ENCODE results near the gene AJM1.

Gene AJM1

DNA sequence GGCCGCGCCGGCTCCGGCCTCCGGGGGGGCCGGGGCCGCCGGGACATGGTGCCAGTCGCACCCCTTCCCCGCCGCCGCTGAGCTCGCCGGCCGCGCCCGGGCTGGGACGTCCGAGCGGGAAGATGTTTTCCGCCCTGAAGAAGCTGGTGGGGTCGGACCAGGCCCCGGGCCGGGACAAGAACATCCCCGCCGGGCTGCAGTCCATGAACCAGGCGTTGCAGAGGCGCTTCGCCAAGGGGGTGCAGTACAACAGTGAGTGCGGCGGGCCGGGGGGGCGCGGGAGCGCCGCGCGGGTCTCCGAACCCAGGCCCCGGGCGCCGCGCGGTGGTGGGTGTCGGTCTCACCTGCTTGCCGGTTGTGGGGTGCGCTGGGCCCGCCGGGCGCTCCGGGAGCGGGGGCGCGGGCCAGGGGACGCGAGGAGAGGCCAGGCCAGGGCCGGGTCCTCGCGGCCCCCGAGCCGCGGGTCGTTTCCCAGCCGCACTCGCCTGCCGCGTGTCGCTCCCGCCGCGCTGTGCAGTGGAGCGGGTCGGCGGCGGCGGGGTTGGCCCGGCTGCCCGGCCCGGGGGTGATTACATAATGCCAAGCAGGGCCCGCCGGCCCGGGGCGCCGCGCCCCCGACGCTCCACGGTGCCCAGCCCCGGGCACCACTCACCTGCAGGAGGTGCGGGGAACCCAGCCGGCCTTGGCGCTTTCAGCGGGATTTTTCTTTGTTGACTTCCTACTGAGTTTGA is 34.0 kb upstream of the AJM1 start:
- peak; percentile 58 to 64 for DNase-seq

DNA sequence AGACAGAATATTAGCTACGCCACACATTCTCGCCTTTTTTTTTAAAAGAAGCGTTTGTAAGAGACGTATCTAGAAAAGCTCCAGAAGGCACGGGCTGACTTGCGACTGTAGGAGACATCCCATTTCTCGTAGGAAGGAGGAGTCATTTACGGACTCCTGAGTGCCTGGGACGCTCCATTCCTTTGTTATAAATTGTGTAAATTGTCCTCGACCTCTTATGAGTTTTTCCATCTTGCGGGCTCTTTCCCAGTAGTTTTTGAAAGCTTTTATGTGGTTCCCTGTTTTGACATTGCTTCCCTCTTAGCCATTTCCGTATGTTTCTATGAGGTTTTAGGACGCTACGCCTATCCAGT is 33.5 kb upstream of the AJM1 start:
- DNase-seq: no peak

DNA sequence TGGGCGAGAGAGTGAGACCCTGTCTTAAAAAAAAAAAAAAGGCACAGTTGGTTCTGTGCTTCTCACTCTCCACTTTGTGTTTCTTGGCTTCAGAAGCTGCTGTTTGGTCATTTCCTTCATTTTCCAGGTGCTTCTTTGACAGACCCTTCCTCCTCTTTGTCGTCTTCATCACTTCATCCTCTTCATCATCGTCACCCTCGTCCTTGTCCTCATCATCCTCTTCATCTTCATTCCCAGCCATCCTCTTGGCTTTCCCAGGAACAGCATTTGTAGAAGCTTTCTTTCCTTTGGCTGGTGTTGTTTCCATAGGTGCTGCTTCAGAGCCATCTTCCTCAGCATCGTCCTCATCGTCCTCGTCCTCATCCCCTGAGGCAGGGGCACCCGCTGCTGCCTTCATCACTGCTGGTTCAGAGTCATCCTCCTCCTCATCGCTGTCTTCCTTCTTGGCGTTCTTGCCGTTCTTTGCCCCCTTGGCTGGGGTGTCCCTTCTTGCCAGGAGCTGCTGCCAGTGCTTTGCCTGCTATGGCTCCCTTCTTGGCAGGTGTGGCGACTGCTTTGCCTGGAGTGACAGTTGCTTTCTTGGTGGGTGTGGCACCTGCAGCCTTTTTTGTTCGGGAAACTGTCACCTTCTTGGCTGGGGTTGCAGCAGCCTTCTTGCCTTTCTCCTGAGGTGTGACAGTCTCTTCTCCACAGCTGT is 27.4 kb upstream of the AJM1 start:
- DNase-seq: no peak

DNA sequence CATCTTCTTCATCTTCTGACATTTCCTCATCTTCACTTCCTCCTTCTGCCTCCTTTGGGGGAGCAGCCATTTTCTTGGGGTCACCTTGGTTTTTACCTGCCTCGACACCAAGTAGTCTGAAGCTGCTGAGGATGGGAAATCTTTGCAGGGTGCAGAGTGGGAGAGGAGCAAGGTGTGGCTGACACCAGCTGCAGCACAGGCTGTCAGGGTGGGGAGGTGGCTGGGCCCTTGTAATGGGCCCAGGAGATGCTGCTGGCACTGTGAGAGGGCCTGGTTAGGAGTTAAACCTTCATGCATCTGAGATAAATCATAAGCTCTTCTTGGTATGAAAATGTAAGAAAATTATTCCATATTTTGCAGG is 26.9 kb upstream of the AJM1 start:
- no peak for DNase-seq

DNA sequence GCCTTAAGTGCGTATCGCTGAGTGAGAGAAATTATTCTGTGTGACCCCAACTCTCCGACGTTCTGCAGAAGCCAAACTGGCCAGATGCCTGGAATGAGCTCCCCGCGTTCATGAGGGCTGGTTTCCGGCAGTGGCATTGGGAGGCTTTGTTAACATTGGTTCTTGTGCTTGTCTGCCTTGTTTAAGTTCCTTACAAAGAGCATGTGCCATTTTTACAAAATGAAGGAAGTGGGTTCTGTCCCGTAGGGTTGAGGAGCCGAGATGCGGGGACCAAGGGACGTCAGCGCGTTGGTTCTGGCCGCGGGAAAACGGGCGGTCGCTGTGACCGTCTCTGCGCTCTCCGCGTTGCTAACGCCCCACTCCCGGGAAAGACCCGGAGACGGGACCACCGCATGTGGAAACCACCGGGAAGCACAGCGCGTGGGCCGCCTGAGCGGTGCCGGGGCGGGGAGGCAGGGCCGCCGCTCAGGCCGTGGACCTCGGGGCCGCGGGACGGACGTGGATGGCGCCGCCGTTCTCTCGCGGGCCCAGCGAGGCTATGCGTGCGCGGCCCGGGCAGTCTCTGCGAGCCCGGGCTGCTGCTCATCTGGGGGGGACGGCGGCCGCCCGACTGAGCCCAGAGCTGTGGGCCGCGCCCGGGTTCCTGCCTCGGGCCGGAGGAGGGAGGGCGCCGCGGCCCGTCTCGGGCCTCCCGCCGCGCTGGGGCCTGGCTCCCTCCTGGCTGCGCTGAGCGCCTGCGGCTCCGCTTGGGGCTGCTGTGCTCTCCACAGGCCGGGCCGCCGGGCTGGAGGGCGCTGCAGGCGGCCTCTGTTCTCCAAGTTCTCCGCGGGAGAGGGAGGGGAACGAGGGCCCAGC is 21.1 kb upstream of the AJM1 start:
- no peak for DNase-seq

DNA sequence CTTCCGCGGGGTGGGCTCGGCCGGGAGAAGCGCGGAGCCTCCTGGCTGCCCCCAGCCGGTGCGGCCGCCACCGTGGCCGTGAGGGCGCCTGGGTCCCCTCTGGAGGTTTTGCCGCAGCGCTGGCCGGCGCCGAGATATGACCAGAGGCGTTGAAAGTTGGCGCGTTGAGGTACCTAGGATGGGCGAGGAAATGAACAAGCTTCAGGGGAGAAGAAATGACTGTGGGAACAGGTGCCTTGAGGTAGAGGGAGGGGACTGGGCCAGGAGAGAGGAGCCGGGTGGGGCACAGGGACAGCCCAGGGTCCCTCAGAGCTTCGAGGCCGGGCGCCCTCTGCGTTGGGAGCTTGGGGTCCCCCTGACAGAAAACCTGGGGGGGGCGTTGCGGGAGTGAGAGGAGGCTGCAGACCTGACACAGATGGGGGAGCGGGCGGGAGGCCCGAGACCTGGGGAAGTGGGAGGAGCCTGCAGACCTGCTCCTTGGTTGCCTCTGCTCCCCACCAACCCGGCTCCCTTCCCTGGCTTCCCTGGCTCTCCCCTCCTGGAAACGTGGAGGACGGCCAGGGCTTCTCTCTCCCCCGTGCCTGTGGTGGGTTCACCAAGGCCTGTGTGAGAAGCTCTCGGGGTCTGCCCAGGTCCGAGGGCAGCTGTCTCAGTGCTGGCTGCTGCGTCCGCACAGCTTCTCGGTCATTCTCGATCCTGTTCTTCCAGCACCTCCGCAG is 20.3 kb upstream of the AJM1 start:
- DNase-seq: no peak

DNA sequence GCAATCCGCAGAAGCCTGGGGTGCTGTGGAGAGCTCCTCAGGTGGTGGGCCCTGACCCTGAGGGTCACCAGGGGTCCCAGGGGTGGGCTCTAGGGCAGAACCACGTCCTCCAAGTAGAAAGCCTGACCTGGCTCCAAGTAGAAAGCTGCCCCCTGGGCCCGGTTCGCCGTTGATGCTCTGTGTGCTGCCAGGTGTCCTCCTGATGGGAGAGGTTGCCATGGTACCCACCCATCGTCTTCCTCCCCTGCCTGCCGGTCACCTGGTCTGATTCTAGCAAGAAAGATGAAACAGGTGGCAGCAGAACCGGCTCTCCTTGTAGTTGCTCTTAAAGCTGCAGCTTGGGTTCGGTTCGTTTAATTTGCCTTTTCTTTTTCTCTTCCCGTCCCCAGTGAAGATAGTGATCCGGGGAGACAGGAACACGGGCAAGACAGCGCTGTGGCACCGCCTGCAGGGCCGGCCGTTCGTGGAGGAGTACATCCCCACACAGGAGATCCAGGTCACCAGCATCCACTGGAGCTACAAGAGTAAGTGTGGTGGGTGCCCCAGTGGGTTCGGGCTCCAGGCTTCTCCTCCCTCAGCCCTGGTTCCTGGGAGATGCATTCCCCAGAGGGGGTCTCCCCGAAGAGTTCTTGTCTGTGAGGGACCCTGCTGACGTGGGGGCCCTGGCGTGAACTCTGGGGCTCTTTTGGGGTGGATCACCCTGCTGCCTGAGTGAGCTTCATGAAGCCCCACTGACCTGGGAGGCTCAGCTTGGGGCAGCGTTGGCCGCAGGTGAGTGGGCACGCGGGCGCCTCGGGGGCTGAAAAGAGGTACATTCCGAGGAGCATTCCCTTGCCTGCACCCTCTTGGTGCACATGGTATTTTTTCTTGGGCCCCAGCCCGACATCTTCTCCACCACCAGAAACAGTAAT is 18.9 kb upstream of the AJM1 start:
- DNase-seq: no peak

DNA sequence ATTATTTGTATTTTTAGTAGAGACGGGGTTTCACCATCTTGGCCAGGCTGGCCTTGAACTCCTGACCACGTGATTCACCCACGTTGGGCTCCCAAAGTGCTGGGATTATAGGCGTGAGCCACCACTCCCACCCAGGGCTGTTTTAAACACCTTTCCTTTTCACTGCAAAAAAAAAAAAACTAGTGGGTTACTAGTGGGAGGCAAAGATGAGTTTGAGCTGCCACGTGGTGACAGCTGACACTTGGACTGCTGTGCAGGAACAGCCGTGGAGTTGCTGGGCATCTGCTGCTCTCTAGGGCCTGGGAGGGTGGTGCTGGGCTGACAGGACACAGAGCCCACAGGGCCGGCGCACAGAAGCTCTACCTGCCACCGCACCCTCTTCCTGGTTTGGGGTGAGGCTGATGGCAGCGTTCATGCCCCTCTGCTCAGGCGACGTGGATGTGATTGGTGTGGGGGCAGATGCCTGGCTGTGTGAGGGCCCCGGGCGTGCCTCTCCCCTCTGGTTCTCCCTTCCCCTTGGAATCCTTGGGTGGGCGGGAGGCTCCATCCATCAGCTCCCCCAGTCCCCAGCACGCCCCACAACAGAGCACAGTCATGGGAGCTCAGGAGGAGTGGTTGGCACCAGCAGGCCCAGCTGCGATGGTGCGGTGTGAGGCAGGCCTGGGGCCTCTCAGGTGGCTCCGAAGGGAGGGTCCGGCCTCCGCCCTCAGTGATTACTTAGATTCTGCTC is 17.6 kb upstream of the AJM1 start:
- no peak for DNase-seq

DNA sequence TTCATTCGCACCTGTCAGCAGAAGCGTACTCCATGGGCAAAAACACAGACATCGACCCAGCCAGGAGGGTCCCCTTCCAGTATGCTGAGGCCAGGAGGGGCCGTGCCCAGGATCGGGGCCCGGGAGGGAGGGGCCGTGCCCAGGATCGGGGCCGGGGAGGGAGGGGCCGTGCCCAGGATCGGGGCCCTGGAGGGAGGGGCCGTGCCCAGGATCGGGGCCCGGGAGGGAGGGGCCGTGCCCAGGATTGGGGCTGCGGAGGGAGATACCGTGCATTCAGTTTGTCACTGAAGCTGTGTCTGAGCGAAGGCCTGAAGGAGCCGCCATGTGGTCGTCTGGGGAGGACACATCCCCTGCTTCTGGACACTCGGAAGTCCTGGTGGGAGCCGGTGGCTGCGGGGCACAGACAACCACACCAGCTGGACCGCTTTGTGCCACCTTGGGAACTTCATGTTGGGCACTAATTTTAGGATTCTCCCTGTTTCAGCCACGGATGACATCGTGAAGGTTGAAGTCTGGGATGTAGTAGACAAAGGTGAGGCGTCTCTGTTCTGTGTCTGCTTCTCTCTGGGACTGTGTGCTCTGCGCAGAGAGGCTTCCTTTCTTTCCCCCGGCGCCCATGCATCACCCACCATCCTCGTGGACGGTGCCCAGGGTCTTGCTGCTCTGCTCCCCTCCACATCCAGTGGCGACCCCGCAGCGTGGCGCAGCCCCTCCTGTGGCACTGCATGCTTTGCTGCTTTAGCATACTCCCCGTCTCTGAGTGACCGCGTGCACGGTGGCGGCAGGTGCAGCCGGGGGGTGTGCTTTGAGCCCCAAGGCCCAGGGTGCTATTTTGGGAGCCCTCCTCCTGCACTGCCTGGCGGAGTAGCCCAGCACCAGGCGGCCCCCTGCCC is 16.7 kb upstream of the AJM1 start:
- no peak for DNase-seq

DNA sequence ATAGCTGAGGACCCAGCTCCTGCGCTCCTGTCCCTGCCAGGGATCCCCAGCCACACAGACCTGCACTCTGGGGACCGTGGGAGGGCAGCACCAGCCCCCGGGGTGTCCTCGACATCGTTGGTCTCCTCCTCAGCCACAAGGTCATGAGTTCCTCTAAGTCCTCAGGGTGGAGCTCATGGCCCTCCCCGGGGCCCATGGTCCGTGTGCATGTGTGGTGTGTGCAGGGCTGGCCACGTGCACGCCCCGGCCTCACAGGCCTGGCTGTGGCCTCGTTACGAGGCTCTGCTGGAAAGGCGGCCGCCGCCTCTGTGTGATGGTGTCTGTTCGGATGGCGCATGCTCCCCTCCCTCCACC is 16.1 kb upstream of the AJM1 start:
- no peak for DNase-seq

DNA sequence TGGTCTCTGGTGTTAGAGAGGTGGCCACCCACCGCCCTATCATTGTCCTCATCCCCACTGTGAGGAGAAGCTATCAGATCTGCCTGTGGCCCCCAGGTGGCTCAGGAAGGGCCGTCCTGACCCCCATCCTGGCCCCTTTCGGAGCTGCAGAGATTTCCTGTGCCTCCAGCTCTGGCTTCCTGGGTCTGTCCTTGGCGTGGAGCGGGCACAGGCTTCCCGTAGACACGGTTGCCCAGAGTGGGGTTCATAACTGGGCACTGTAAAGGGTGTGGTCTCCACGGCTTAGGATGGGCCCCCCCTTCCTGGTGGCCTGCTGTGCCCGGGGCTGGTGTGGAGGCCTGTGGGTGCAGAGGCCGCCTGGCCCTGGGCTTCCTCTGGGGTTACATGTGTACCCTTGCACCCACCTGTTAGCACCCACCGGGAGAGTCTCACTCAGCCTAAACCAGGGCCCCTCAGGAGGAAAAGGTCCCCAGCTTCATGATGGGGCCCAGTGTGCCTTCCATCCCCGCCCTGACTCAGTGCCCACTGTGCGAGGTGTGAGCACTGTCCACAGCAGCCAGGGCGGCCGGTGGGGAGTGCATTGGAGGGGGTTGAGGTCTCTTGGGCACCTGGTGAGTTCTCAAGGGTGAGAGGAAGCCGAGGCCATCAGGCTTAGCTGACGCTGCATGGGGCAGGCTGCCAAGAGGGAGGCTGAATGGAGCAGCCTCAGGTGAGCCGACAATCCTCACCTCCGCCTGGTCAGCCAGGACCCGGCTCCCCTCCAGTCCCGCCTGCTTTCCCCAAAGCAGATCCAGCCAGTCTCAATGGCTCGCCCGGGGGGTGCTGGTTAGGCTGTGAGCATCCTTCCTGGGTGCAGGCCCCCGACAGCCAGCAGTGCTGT is 15.3 kb upstream of the AJM1 start:
- DNase-seq: no peak

DNA sequence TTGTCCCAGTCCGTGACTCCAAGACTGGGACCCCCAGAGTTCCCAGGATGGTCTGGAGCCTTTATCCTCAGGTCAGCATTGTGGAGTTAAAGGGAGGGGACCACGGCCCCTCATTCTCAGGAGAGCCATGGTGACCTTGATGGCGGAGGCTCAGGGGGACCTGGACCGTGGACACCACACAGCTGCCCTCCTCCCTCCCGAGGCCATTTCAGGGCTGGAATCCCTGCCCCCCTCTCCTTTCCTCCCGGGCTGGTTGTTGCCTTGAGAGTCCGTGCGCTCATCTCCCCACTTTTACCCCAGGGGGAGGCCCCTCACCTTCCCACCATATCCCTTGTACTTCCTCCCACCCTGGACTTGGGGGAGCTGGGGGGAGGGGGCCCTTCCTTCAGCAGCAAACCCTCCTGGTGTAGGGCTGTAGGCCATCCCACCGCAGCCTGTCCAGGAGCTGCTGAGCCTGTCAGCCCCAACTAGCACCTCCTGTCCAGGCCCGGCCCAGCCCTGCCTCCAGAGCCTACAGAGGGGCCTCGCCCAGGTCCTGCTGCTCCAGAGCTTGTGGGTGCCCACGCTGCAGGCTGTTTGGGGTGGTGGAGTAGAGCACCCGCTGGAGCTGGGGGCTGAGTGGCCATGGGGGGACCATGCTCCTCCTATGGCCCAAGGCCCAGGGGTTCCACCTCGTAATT is 14.3 kb upstream of the AJM1 start:
- no peak for DNase-seq

DNA sequence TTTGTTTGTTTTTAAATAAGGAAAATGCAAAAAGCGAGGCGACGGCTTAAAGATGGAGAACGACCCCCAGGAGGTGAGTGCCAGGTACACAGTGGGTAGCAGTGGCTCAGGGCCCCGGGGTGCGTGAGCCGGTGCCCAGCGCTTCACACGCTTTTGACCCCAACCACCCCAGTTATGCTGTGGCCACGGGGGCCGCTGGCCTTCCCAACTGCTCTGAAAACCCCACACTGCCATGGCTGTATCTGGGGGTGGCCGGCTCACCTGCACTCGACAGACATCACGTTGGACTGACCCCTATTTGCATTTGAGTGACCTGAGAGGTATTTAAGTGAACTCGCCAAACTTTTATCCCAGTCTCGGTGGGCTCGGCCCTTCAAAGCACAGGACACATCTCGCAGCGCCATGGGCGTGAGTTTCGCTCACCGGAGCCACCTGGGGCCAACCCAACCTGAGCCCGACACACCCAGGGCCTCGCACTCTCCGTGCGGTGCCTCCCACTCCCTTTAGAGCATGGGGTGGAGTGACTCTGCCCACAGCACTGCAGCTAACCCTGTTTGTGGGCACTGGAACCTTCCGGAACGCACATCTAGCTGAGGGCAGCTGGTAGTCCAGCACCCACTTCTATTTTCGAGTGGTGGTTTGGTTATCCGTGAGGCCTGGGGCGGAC is 13.7 kb upstream of the AJM1 start:
- DNase-seq: no peak

DNA sequence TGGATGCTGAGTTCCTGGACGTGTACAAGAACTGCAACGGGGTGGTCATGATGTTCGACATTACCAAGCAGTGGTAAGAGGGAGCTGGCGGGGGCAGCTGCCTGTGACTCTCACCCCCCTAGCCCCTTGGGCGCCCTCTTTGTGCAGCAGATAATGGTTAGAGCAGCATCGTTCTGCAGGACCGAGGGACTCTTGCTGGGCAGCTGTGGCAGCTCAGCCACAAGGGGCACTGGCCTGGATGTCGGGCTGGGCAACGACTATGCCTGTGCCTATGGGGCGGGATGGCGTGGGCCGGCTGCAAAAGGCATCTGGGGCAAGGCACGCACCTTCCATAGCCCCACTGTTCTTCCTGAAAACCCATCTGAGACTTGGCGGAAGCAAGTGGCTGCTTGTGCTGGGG is 12.9 kb upstream of the AJM1 start:
- DNase-seq: no peak

DNA sequence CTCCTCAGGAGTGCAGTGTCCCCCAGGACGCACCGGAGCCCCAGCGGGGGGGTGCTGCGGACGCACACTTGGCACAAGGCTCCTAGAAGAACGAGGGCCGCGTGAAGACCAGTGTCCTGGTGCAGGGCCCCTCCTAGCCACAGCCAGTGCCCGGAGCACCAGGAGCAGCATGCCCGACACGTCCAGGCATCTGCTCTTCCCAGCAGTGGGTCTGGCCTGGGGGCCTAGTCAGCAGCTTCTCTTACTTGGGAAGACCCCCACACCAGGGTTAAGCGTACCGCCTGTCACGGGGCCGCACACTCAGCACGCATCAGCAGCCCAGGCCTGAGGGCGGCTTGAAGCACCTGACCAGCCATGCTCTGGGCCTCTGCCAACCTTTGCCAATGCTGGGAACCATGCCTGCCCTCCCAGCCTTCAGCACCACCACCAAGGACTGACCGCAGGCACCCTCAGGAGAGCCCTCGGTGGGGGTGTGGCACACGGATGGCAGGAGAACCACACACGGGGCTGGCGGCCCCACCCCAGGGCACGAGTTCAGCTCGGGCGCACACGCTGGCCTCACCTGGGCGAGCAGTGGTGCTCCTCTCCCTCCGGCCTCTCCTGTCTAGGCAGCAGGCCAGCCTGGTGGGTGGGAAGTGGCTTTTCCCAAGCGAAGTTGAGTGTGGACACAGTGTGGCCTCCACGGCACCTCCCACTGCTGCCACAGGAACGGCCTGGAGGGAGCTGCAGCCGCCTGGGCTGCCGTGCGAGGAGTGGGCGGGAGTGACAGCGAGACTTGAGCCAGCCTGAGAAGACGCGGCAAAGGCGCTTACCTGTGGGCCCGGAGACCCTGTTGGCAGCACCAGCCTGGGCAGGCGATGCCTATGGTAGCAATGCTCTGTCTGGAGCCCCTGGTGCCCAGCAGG is 12.0 kb upstream of the AJM1 start:
- DNase-seq: no peak

DNA sequence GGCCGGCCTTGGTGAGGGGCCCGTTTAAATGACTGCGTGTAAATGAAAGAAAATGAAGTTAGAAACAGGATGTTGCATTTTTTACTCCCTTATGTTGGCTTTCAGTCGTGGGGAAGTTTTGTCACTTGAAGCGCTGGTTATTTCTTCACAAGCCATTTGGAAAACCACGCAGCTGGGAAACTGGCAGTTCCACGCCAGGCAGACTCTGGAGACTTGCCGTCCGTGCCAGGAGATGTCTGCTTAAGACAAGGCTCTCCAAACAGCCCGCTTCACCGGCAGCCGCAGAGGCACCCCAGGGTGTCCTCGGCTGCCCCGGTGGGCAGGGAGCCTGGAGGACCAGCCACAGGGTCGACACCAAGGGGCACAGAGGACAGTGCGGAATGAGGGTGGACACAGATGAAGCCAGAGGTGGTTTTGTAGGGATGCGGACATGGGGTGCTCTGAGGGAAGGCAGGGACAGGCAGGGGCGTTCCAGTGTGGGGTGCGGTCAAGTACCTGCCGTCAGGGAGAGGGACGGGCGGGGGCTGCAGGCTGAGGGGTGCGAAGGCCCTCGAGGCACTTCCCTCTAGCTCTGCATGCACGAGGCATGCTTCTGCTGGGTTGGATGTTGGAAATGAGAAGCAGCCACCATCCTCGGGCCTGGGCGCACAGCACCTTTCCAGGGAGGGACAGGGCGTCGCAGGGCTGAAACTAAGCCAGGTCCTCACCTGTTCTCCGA is 11.1 kb upstream of the AJM1 start:
- no peak for DNase-seq

DNA sequence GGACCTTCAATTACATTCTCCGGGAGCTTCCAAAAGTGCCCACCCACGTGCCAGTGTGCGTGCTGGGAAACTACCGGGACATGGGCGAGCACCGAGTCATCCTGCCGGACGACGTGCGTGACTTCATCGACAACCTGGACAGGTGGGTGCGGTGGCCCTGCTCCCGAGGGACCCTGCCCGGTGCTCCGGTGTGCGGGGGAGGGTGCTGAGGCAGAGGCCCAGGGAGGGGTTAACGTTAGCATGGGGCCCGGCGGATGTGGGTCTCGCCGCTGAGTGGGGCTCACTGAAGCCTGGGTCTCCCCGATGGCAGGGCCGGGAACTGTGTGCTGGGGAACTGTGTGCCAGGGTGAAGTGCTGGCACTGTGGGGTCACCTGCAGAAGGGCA is 10.6 kb upstream of the AJM1 start:
- DNase-seq: no peak
